GM12878 (cell line): ENCODE measurements around the gene CILP2. TPM values are rescaled to one million over a fixed set of nuclear protein-coding genes. Genes with fewer than 3 reads are reported as not detected.

ENCODE experiments used
- ATAC-seq: fragments of 200-7000 bp; cut with Tn5 transposase; 3 replicates; pipeline ENCODE4 v1.9.1; 2020; ENCODE audit warnings: mild to moderate bottlenecking, moderate library complexity
- BruUV-seq: library from RNA; stranded (reverse); fragments of 400-500 nt; replicated peaks from 2 replicates; lab custom pipeline; 2021; lab: Mats Ljungman, UMichigan
- CTCF ChIA-PET: fragments of 300-600 bp; sonication (Branson Sonifier 250); formaldehyde crosslinking; extraction: SDS; loops from one replicate; lab custom pipeline; 2021; ENCODE audit warnings: inconsistent platforms; lab: Yijun Ruan, JAX
- POLR2A ChIA-PET: fragments of 350-600 bp; formaldehyde crosslinking; extraction: SDS; loops from one replicate; lab custom pipeline; 2021; ENCODE audit warnings: inconsistent platforms; lab: Charles Lee
- RAD21 ChIA-PET: fragments of 300-600 bp; sonication (Branson Sonifier 250); formaldehyde crosslinking; loops from one replicate; lab custom pipeline; 2023; ENCODE audit warnings: antibody characterized with exemption; ENCODE audit not compliant: unreplicated experiment; lab: Charles Lee
- SMC1A ChIA-PET: fragments of 300-600 bp; sonication (Branson Sonifier 250); formaldehyde crosslinking; loops from one replicate; lab custom pipeline; 2023; ENCODE audit not compliant: unreplicated experiment, uncharacterized antibody; lab: Charles Lee
- DNase-seq: peaks from one replicate; pipeline ENCODE4 v3.0.0-alpha.2; 2011; ENCODE audit warnings: low read depth, low spot score
- FAIRE-seq: peaks from 3 replicates; lab custom pipeline; 2011; peaks lifted over from hg19 to GRCh38; lab: Jason Lieb, UNC
- H2AFZ ChIP-seq: 2 replicates; pipeline ENCODE4 v1.6.0; 2011; ENCODE audit warnings: low read depth, low read length, control low read depth; ENCODE audit not compliant: control insufficient read depth
- H3K27ac ChIP-seq: 2 replicates; pipeline ENCODE4 v1.5.1; 2011; ENCODE audit warnings: control low read depth; ENCODE audit not compliant: control insufficient read depth, insufficient read depth
- H3K27me3 ChIP-seq, 2 experiments: replicated peaks in 1 of 2; 2 replicates each; pipeline versions ENCODE4 v1.6.0 to v1.6.1; 2011; ENCODE audit warnings: low read length in 1 of 2; ENCODE audit not compliant: control insufficient read depth in 2 of 2, insufficient read depth in 2 of 2
- H3K36me3 ChIP-seq, 2 experiments: 2 replicates each; pipeline ENCODE4 v1.5.1; 2011; ENCODE audit warnings: low read length in 1 of 2; ENCODE audit not compliant: control insufficient read depth in 2 of 2, insufficient read depth in 2 of 2
- H3K4me1 ChIP-seq: 2 replicates; pipeline ENCODE4 v1.6.1; 2011; ENCODE audit warnings: mild to moderate bottlenecking, low read length, moderate library complexity, mixed read lengths; ENCODE audit not compliant: control insufficient read depth, insufficient read depth
- H3K4me2 ChIP-seq: 2 replicates; pipeline ENCODE4 v1.6.0; 2011; ENCODE audit warnings: control low read depth; ENCODE audit not compliant: control insufficient read depth, insufficient read depth
- H3K4me3 ChIP-seq: fragments of 200-600 bp; sonication (generic); 2 replicates; pipeline ENCODE4 v1.5.1; 2016
- H3K79me2 ChIP-seq: 2 replicates; pipeline ENCODE4 v1.6.0; 2011; ENCODE audit warnings: low read length; ENCODE audit not compliant: control insufficient read depth, insufficient read depth
- H3K9ac ChIP-seq: 2 replicates; pipeline ENCODE4 v1.8.0; 2011; ENCODE audit warnings: low read length, control low read depth, mixed read lengths; ENCODE audit not compliant: control insufficient read depth, insufficient read depth
- H3K9me3 ChIP-seq: replicated peaks from 3 replicates; pipeline ENCODE4 v1.5.1; 2011; ENCODE audit warnings: mild to moderate bottlenecking, low read length; ENCODE audit not compliant: control insufficient read depth, insufficient read depth
- H4K20me1 ChIP-seq: 2 replicates; pipeline ENCODE4 v1.6.0; 2011; ENCODE audit not compliant: control insufficient read depth, insufficient read depth
- ATF2 ChIP-seq: IDR thresholded peaks from 2 replicates; pipeline ENCODE4 v1.6.1; 2012; ENCODE audit warnings: low read length, inconsistent platforms
- CREB1 ChIP-seq: IDR thresholded peaks from 2 replicates; pipeline ENCODE4 v1.6.1; 2012; ENCODE audit warnings: low read depth, mild to moderate bottlenecking, inconsistent platforms
- EGR1 ChIP-seq, 2 experiments: IDR thresholded peaks; 1 replicate in 1 of 2; 2 replicates in 1 of 2; pipeline ENCODE4 v1.6.1; 2011 to 2012; ENCODE audit warnings: low read depth in 2 of 2, low read length in 2 of 2, borderline replicate concordance in 1 of 2, mild to moderate bottlenecking in 1 of 2, moderate library complexity in 1 of 2
- GATAD2B ChIP-seq: fragments of 450-650 bp; conservative IDR thresholded peaks from 2 replicates; pipeline ENCODE4 v1.6.1; 2017; ENCODE audit warnings: low read depth, mild to moderate bottlenecking, moderate library complexity
- USF1 ChIP-seq: IDR thresholded peaks from 2 replicates; pipeline ENCODE4 v1.6.1; 2011; ENCODE audit warnings: borderline replicate concordance, low read depth, mild to moderate bottlenecking, moderate library complexity, mixed read lengths, low read length; ENCODE audit not compliant: insufficient read depth; ENCODE audit errors: extremely low read length
- WGBS: methylation state at CpG from one replicate; pipeline ENCODE4 v1.1.6; 2016; ENCODE audit warnings: low lambda C conversion rate; ENCODE audit not compliant: insufficient replicate concordance, insufficient coverage; ENCODE audit errors: missing lambda C conversion rate; 5-methylcytosine and 5-hydroxymethylcytosine counted together
- in situ Hi-C: fragments of 300-500 bp; cut with MboI; formaldehyde crosslinking; loops from 9 replicates; pipeline ENCODE4 v1.14.3; 2018; ENCODE audit warnings: mixed read lengths
- intact Hi-C: fragments of 100-400 bp; cut with micrococcal nuclease; formaldehyde crosslinking; loops from one replicate; pipeline ENCODE4 v1.14.2; 2022; ENCODE audit not compliant: unreplicated experiment
- polyA plus RNA-seq, 11 experiments: library from polyadenylated mRNA; depleted of rRNA in 4 of 11; unstranded in 6 of 11; stranded (reverse) in 5 of 11; fragments of >200 nt; fragmentation: Nextera tagmentation in 4 of 11; fragmentation: Illumina TruSeq in 1 of 11; extraction: Ambion mirVana in 4 of 11; extraction: Trizol in 1 of 11; gene quantifications; 1 replicate in 1 of 11; 2 replicates in 10 of 11; pipeline versions ENCODE4 v1.2.1 to v1.2.3, GENCODE V29; 2011 to 2016; ENCODE audit warnings: inconsistent platforms in 2 of 11, missing spikeins in 2 of 11, low read depth in 1 of 11
- total RNA-seq, 4 experiments: library from RNA; depleted of rRNA in 3 of 4; stranded (reverse); fragments of >200 nt in 3 of 4; fragmentation: Illumina TruSeq in 1 of 4; extraction: Trizol in 1 of 4; gene quantifications; 2 replicates each; pipeline versions ENCODE4 v1.2.1 to v1.2.3, GENCODE V29; 2013 to 2021
- TF ChIP-seq, protein P1 (sequence below): fragments of 450-650 bp; IDR thresholded peaks from 2 replicates; pipeline ENCODE4 v1.6.1; 2017; ENCODE audit warnings: mild to moderate bottlenecking

Gene CILP2
- total and polyA plus RNA-seq, 10 of the 15 experiments (the other 5 are each of a cell fraction or from before 2014, with no cell fraction given): 0.05 to 0.08 (median 0.06) TPM; not detected in 6

- no peak for FAIRE-seq
- RAD21 ChIA-PET: no interaction called here
- intact Hi-C loops: no loop called here
Observed at GRCh38 chr19:19540064-19540714, 2.1 kb downstream of the CILP2 start.

More at GRCh38 chr19:19540064-19540714, 2.1 kb downstream of the CILP2 start:
- 0 out of 2 replicates have a peak overlapping the region, but pooled peaks have one; percentile 46 for H3K4me3 ChIP-seq
- H3K36me3 ChIP-seq: no peaks in the 10 kb centered on the region
- in situ Hi-C loops: loop anchor here (25.0 kb wide), 4 partner anchors 872 to 1497 kb away; partner anchors contain the start of genes ZNF66 and ZNF737
- ChIA-PET POLR2A (no interaction called here), CTCF (interaction anchor here (1.6 to 1.7 kb wide), 3 partner anchors 8 to 14 kb away, joined by 3 to 10 read pairs (median 5); no protein-coding TSS in a partner anchor), SMC1A (no interaction called here)
- 80% methylated on average over 43 of the region's 74 CpGs for WGBS
- H3K4me1 ChIP-seq: peaks cover 3% of the 10 kb centered on the region
- H4K20me1 ChIP-seq: no peaks in the 10 kb centered on the region
- ATAC-seq (peak; percentile 29), DNase-seq (no peak)
- H3K4me2 ChIP-seq: no peak overlapping the region; the same call in 1 of the 2 replicates
- no TSS peak for BruUV-seq
- no peak overlapping the region for H3K27ac ChIP-seq
- TF ChIP-seq, protein P1, sequence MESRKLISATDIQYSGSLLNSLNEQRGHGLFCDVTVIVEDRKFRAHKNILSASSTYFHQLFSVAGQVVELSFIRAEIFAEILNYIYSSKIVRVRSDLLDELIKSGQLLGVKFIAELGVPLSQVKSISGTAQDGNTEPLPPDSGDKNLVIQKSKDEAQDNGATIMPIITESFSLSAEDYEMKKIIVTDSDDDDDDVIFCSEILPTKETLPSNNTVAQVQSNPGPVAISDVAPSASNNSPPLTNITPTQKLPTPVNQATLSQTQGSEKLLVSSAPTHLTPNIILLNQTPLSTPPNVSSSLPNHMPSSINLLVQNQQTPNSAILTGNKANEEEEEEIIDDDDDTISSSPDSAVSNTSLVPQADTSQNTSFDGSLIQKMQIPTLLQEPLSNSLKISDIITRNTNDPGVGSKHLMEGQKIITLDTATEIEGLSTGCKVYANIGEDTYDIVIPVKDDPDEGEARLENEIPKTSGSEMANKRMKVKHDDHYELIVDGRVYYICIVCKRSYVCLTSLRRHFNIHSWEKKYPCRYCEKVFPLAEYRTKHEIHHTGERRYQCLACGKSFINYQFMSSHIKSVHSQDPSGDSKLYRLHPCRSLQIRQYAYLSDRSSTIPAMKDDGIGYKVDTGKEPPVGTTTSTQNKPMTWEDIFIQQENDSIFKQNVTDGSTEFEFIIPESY: 0 out of 2 replicates have a peak, but pooled peaks have one; percentile 48
- TF ChIP-seq ATF2: no peak
- 0 out of 2 replicates have a peak, but pooled peaks have one; percentile 31 for TF ChIP-seq GATAD2B
- TF ChIP-seq EGR1 (IDR thresholded peaks at IDR 0.05; ENCODE audit: borderline replicate concordance in 1 of 2, low read depth in 2 of 2, low read length in 2 of 2): peak in 1 of 2 experiments; percentile 41; a peak in 2 of 3 replicates
- peak; percentile 80 for TF ChIP-seq CREB1
- TF ChIP-seq USF1: peak; percentile 36
- H2AFZ ChIP-seq: no peak overlapping the region
- H3K9ac ChIP-seq: no peak overlapping the region
- peaks cover 0 to 3% of the 10 kb centered on the region in 2 experiments; a peak in 1 of 4 replicates for H3K27me3 ChIP-seq
- no peaks in the 10 kb centered on the region; the same call in 2 of the 3 replicates for H3K9me3 ChIP-seq
- H3K79me2 ChIP-seq: no peaks in the 10 kb centered on the region
